DND-41 (cell line): Measurements from ENCODE around the gene IFT27.

ENCODE experiments used
- ATAC-seq: fragments of 200-7000 bp; cut with Tn5 transposase; 3 replicates; pipeline ENCODE4 v1.9.1; 2021; ENCODE audit warnings: low read depth; ENCODE audit not compliant: insufficient read depth
- DNase-seq: peaks from one replicate; pipeline ENCODE4 v3.0.0-alpha.2; 2020
- H2AFZ ChIP-seq: 2 replicates; pipeline ENCODE4 v1.6.0; 2012; ENCODE audit warnings: low read depth, low read length
- H3K27ac ChIP-seq: 2 replicates; pipeline ENCODE4 v1.5.1; 2012; ENCODE audit warnings: low read length, inconsistent platforms
- H3K27me3 ChIP-seq: fragments of 200-600 bp; sonication (generic); 2 replicates; pipeline ENCODE4 v1.6.0; 2012; ENCODE audit warnings: low read length, mild to moderate bottlenecking, inconsistent platforms; ENCODE audit not compliant: insufficient read depth, poor library complexity
- H3K36me3 ChIP-seq: 2 replicates; pipeline ENCODE4 v1.5.1; 2012; ENCODE audit warnings: low read length, inconsistent platforms; ENCODE audit not compliant: insufficient read depth
- H3K4me1 ChIP-seq: 2 replicates; pipeline ENCODE4 v1.5.1; 2012; ENCODE audit warnings: mild to moderate bottlenecking, low read length; ENCODE audit not compliant: insufficient read depth
- H3K4me2 ChIP-seq: 2 replicates; pipeline ENCODE4 v1.6.0; 2012; ENCODE audit warnings: mild to moderate bottlenecking, moderate library complexity, low read length, inconsistent platforms; ENCODE audit not compliant: insufficient read depth
- H3K4me3 ChIP-seq, 2 experiments: fragments of 200-600 bp in 1 of 2; shearing (Covaris generic) in 1 of 2; 2 replicates each; pipeline ENCODE4 v1.5.1; 2012 to 2016; ENCODE audit warnings: inconsistent platforms in 2 of 2, low read length in 2 of 2, mild to moderate bottlenecking in 2 of 2, low read depth in 1 of 2, moderate library complexity in 1 of 2
- H3K79me2 ChIP-seq: 2 replicates; pipeline ENCODE4 v1.6.0; 2012; ENCODE audit warnings: low read length, inconsistent platforms; ENCODE audit not compliant: insufficient read depth
- H3K9ac ChIP-seq: 2 replicates; pipeline ENCODE4 v1.6.0; 2012; ENCODE audit warnings: low read depth, mild to moderate bottlenecking, inconsistent platforms, low read length, moderate library complexity
- H3K9me3 ChIP-seq: 2 replicates; pipeline ENCODE4 v1.5.1; 2012; ENCODE audit warnings: low read length, moderate library complexity, mild to moderate bottlenecking, inconsistent platforms; ENCODE audit not compliant: insufficient read depth, severe bottlenecking
- H4K20me1 ChIP-seq: 2 replicates; pipeline ENCODE4 v1.6.0; 2012; ENCODE audit warnings: low read length; ENCODE audit not compliant: insufficient read depth
- EZH2 ChIP-seq: IDR thresholded peaks from 3 replicates; pipeline ENCODE4 v1.6.1; 2012; ENCODE audit warnings: borderline replicate concordance, low read depth, mild to moderate bottlenecking, moderate library complexity, low read length, inconsistent platforms; ENCODE audit not compliant: severe bottlenecking
- TF ChIP-seq, protein P1 (sequence below): IDR thresholded peaks from 2 replicates; pipeline ENCODE4 v1.5.1; 2012; ENCODE audit warnings: borderline replicate concordance, low read length, moderate library complexity, mild to moderate bottlenecking; ENCODE audit not compliant: poor library complexity, severe bottlenecking; ENCODE audit errors: extremely low read depth

The IFT27 gene

DNA sequence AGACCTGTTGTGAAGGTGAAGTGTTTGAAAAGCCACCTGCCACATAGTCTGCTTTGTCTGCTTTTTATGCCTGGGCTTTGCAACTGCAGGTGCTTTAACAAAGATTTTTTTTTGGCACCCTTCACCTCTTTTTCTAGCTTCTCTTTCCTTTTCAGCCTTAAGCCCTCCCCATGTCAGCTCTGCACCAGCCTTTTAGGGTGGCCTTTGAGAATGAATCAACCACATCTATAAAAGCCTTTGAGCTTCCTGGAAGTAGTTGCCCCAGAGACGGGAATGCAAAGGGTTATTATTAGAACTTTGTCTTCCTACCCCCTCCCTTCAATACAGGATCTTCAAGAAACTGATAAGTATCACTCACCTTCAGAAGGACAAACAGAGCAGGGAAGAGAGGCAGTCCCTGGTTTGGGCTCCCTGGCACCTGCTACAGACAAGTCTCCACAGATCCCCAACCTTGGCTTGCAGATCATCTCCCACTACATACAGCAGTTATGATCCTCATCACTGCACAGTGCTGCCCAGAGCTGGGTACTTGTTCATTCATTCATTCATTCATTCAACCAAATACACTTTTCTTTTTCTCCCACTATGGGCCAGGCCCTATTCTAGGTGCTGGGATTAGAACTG, 32.9 kb upstream of the IFT27 start:
- peak; percentile 82 for ATAC-seq

DNA sequence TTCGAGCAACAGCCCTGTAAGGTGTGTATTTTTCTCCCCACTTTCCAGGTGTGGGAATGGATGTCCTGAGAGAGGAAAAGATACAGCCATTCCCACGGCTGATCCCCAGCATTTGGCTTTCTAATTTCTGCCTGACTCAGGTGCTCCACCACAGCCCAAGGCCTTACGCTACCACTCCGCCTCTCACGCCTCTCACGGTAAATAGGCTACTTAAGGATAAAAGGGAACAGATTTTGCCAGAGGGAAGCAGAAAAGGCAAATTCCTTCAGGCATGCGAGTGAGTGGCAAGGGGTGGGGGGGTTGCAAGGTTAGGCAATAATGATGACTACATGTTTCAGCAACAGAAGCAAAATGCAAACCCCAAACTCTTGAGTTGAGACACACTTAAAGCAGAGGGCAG, 31.7 kb upstream of the IFT27 start:
- Histone ChIP-seq H3K4me2 (no peak overlapping the region), H3K9me3 (no peaks in the 10 kb centered on the region), H4K20me1 (no peaks in the 10 kb centered on the region), H3K4me3 (no peak overlapping the region), H3K4me1 (no peaks in the 10 kb centered on the region), H2AFZ (no peak overlapping the region), H3K27ac (no peak overlapping the region), H3K27me3 (peaks cover 7% of the 10 kb centered on the region), H3K9ac (no peak overlapping the region), H3K36me3 (no peaks in the 10 kb centered on the region), H3K79me2 (no peaks in the 10 kb centered on the region)
- no peak for DNase-seq
- TF ChIP-seq, protein P1, sequence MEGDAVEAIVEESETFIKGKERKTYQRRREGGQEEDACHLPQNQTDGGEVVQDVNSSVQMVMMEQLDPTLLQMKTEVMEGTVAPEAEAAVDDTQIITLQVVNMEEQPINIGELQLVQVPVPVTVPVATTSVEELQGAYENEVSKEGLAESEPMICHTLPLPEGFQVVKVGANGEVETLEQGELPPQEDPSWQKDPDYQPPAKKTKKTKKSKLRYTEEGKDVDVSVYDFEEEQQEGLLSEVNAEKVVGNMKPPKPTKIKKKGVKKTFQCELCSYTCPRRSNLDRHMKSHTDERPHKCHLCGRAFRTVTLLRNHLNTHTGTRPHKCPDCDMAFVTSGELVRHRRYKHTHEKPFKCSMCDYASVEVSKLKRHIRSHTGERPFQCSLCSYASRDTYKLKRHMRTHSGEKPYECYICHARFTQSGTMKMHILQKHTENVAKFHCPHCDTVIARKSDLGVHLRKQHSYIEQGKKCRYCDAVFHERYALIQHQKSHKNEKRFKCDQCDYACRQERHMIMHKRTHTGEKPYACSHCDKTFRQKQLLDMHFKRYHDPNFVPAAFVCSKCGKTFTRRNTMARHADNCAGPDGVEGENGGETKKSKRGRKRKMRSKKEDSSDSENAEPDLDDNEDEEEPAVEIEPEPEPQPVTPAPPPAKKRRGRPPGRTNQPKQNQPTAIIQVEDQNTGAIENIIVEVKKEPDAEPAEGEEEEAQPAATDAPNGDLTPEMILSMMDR: no peak
- no peak for TF ChIP-seq EZH2
- ATAC-seq: no peak

More for the DNA sequence above, 32.9 kb upstream of the IFT27 start:
- peaks cover 16% of the 10 kb centered on the region for H3K27me3 ChIP-seq
- DNase-seq: peak; percentile 31
- no peak overlapping the region for H3K4me2 ChIP-seq
- H2AFZ ChIP-seq: no peak overlapping the region
- no peak overlapping the region for H3K9ac ChIP-seq
- no peak for TF ChIP-seq EZH2
- TF ChIP-seq, protein P1: no peak
- H3K4me1 ChIP-seq: no peaks in the 10 kb centered on the region
- H3K79me2 ChIP-seq: no peaks in the 10 kb centered on the region
- no peaks in the 10 kb centered on the region for H3K9me3 ChIP-seq
- H3K4me3 ChIP-seq: no peak overlapping the region
- H3K27ac ChIP-seq: no peak overlapping the region
- no peaks in the 10 kb centered on the region for H4K20me1 ChIP-seq
- H3K36me3 ChIP-seq: no peaks in the 10 kb centered on the region

DNA sequence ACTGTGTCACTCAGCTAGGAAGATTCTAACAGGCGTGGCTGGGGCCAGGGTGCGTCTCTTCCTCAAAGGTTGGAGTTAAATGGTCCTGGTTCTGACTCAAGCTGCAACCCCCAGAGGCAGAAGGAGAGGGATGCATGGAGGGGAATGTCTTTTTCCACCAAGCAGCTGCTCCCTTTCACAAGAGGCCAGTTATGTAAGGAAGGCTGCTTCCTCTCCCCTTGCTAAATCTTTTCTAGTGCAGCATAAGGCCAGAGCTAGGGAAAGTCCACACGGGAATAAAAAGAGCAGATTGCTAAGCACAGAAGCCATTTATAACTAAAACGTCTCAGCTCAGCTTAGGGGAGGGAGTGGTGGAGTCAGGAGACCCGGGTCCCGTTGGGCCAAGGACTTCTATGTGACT, 30.9 kb upstream of the IFT27 start:
- TF ChIP-seq, protein P1: no peak
- TF ChIP-seq EZH2: no peak
- peaks cover 5% of the 10 kb centered on the region for H3K27me3 ChIP-seq

DNA sequence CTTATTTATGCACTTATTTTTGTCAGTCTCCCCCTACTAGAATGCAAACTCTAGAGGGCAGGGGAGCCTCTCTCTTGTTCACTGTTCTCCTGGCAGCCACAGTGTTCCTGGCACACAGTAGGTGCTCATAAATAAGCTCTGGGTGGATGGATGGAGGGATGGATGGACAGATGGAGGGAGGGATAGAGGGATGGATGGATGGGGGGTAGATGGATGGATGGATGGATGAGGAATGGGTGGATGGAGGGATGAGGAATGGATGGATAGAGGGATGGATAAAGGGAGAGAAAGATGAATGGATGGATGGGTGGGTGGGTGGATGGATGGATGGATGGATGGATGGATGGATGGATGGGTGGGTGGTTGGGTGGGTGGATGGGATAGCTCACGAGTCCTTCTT, 27.4 kb upstream of the IFT27 start:
- TF ChIP-seq EZH2: no peak
- TF ChIP-seq, protein P1: no peak
- Histone ChIP-seq H3K4me1 (no peaks in the 10 kb centered on the region), H4K20me1 (no peaks in the 10 kb centered on the region; the same call in 1 of the 2 replicates), H3K79me2 (no peaks in the 10 kb centered on the region), H3K9me3 (no peaks in the 10 kb centered on the region), H3K9ac (no peak overlapping the region), H3K4me2 (no peak overlapping the region), H3K4me3 (no peak overlapping the region), H2AFZ (no peak overlapping the region), H3K36me3 (no peaks in the 10 kb centered on the region), H3K27me3 (no peaks in the 10 kb centered on the region), H3K27ac (no peak overlapping the region)
- ATAC-seq (no peak), DNase-seq (no peak)

More for the DNA sequence above, 30.9 kb upstream of the IFT27 start:
- Histone ChIP-seq H3K27ac (no peak overlapping the region), H3K4me3 (no peak overlapping the region), H4K20me1 (no peaks in the 10 kb centered on the region), H3K4me2 (no peak overlapping the region), H2AFZ (no peak overlapping the region), H3K36me3 (no peaks in the 10 kb centered on the region), H3K4me1 (no peaks in the 10 kb centered on the region), H3K79me2 (no peaks in the 10 kb centered on the region), H3K9ac (no peak overlapping the region), H3K9me3 (no peaks in the 10 kb centered on the region)
- ATAC-seq (no peak), DNase-seq (no peak)
